Panc1 (cell line): ENCODE results near the gene SEC31A. TPM values are rescaled to one million over a fixed set of nuclear protein-coding genes. Genes with fewer than 3 reads are reported as not detected.

Experiments used
- ATAC-seq: fragments of 200-7000 bp; cut with Tn5 transposase; 2 replicates; pipeline ENCODE4 v1.9.1; 2020; ENCODE audit warnings: mild to moderate bottlenecking, moderate library complexity
- BruUV-seq: library from RNA; stranded (reverse); fragments of 400-500 nt; replicated peaks from 2 replicates; lab custom pipeline; 2021; lab: Mats Ljungman, UMichigan
- CTCF ChIA-PET: fragments of 300-600 bp; sonication (Branson Sonifier 250); formaldehyde crosslinking; loops from one replicate; lab custom pipeline; 2022; ENCODE audit warnings: antibody characterized with exemption; lab: Charles Lee
- POLR2A ChIA-PET: fragments of 300-600 bp; sonication (Branson Sonifier 250); formaldehyde crosslinking; loops from one replicate; lab custom pipeline; 2022; ENCODE audit warnings: antibody characterized with exemption; lab: Charles Lee
- DNase-seq: peaks from one replicate; pipeline ENCODE4 v3.0.0-alpha.2; 2010; ENCODE audit warnings: low read depth, low spot score
- H3K27ac ChIP-seq: 2 replicates; pipeline ENCODE4 v1.5.1; 2011; ENCODE audit warnings: mild to moderate bottlenecking, low read length, inconsistent platforms
- H3K27me3 ChIP-seq: fragments of 200-500 bp; sonication (Bioruptor generic); 2 replicates; pipeline ENCODE4 v1.6.0; 2014; ENCODE audit warnings: low read length, inconsistent platforms; ENCODE audit not compliant: control insufficient read depth, insufficient read depth
- H3K36me3 ChIP-seq: fragments of 200-500 bp; sonication (Bioruptor generic); 2 replicates; pipeline ENCODE4 v1.5.1; 2014; ENCODE audit warnings: inconsistent platforms, mild to moderate bottlenecking, low read length, moderate library complexity; ENCODE audit not compliant: control insufficient read depth, insufficient read depth
- H3K4me1 ChIP-seq: 2 replicates; pipeline ENCODE4 v1.5.1; 2011; ENCODE audit warnings: inconsistent platforms, mild to moderate bottlenecking, low read length, moderate library complexity; ENCODE audit not compliant: control insufficient read depth, insufficient read depth
- H3K4me3 ChIP-seq, 2 experiments: 2 replicates each; pipeline ENCODE4 v1.5.1; 2011 to 2012; ENCODE audit warnings: low read depth in 2 of 2, low read length in 2 of 2, mild to moderate bottlenecking in 2 of 2, inconsistent platforms in 1 of 2, moderate library complexity in 1 of 2
- H3K9me3 ChIP-seq: fragments of 200-500 bp; sonication (Bioruptor generic); 2 replicates; pipeline ENCODE4 v1.5.1; 2014; ENCODE audit warnings: low read depth, mild to moderate bottlenecking, inconsistent platforms, low read length, moderate library complexity; ENCODE audit not compliant: control insufficient read depth, insufficient read depth
- CTCF ChIP-seq: fragments of 450-650 bp; IDR thresholded peaks from 2 replicates; pipeline ENCODE4 v1.5.1; 2017; ENCODE audit warnings: mild to moderate bottlenecking
- POLR2AphosphoS5 ChIP-seq: IDR thresholded peaks from 2 replicates; pipeline ENCODE4 v1.6.1; 2012; ENCODE audit warnings: mild to moderate bottlenecking, low read depth, low read length, moderate library complexity
- SIN3A ChIP-seq: IDR thresholded peaks from 2 replicates; pipeline ENCODE4 v1.6.1; 2012; ENCODE audit warnings: low read depth, mild to moderate bottlenecking, low read length, moderate library complexity, borderline replicate concordance; ENCODE audit not compliant: insufficient read depth
- TCF7L2 ChIP-seq: IDR thresholded peaks from 2 replicates; pipeline ENCODE4 v1.6.1; 2011; ENCODE audit warnings: mild to moderate bottlenecking, low read depth, low read length, inconsistent platforms
- in situ Hi-C: cut with HindIII; loops from 2 replicates; pipeline ENCODE4 v1.10.0; 2016; ENCODE audit warnings: low sequenced_read_pairs, low pct_unique_long_range_greater_than_20kb
- intact Hi-C: fragments of 100-400 bp; cut with micrococcal nuclease; formaldehyde crosslinking; loops from one replicate; pipeline ENCODE4 v1.10.0; 2022; ENCODE audit not compliant: unreplicated experiment
- total RNA-seq: library from RNA; stranded (reverse); gene quantifications from one replicate; pipeline ENCODE4 v1.2.1, GENCODE V29; 2021; ENCODE audit not compliant: unreplicated experiment
- TF ChIP-seq, protein P1 (sequence below), 2 experiments: IDR thresholded peaks; 2 replicates each; pipeline ENCODE4 v1.6.1; 2011 to 2012; ENCODE audit warnings: low read depth in 2 of 2, control low read depth in 1 of 2, low read length in 1 of 2, mild to moderate bottlenecking in 1 of 2, moderate library complexity in 1 of 2; ENCODE audit not compliant: insufficient read depth in 1 of 2

Gene SEC31A
- total RNA-seq, 1 experiment from 2014 or later: 107 TPM

- in situ Hi-C loops: no loop called here
- Histone ChIP-seq H3K9me3 (no peaks in the 10 kb centered on the region), H3K27ac (no peak overlapping the region; the same call in 1 of the 2 replicates), H3K27me3 (no peaks in the 10 kb centered on the region), H3K4me1 (peaks cover 17% of the 10 kb centered on the region), H3K36me3 (peaks cover 4% of the 10 kb centered on the region), H3K4me3 (no peak overlapping the region)
- no TSS peak for BruUV-seq
- POLR2A ChIA-PET: no interaction called here
- intact Hi-C loops: no loop called here
- DNase-seq: no peak
- no peak for TF ChIP-seq CTCF
- TF ChIP-seq TCF7L2: no peak
- no peak for TF ChIP-seq POLR2AphosphoS5
- TF ChIP-seq, protein P1, sequence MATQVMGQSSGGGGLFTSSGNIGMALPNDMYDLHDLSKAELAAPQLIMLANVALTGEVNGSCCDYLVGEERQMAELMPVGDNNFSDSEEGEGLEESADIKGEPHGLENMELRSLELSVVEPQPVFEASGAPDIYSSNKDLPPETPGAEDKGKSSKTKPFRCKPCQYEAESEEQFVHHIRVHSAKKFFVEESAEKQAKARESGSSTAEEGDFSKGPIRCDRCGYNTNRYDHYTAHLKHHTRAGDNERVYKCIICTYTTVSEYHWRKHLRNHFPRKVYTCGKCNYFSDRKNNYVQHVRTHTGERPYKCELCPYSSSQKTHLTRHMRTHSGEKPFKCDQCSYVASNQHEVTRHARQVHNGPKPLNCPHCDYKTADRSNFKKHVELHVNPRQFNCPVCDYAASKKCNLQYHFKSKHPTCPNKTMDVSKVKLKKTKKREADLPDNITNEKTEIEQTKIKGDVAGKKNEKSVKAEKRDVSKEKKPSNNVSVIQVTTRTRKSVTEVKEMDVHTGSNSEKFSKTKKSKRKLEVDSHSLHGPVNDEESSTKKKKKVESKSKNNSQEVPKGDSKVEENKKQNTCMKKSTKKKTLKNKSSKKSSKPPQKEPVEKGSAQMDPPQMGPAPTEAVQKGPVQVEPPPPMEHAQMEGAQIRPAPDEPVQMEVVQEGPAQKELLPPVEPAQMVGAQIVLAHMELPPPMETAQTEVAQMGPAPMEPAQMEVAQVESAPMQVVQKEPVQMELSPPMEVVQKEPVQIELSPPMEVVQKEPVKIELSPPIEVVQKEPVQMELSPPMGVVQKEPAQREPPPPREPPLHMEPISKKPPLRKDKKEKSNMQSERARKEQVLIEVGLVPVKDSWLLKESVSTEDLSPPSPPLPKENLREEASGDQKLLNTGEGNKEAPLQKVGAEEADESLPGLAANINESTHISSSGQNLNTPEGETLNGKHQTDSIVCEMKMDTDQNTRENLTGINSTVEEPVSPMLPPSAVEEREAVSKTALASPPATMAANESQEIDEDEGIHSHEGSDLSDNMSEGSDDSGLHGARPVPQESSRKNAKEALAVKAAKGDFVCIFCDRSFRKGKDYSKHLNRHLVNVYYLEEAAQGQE (IDR thresholded peaks at IDR 0.05; ENCODE audit: insufficient read depth in 1 of 2, low read depth in 2 of 2, low read length in 1 of 2): no peak
- no peak for TF ChIP-seq SIN3A
- CTCF ChIA-PET: interaction anchor here (0.5 kb wide), 1 partner anchor 423 kb away, joined by 3 read pairs; no protein-coding TSS in a partner anchor
- ATAC-seq: no peak
Measured at GRCh38 chr4:82885410-82885809, 5.5 kb downstream of the SEC31A start.

GRCh38 chr4:82868572-82868971 lies 22.4 kb downstream of the SEC31A start:
- Histone ChIP-seq H3K27ac (no peak overlapping the region), H3K4me1 (peaks cover 2% of the 10 kb centered on the region; the same call in 1 of the 2 replicates), H3K4me3 (no peak overlapping the region), H3K36me3 (peaks cover 23% of the 10 kb centered on the region), H3K27me3 (no peaks in the 10 kb centered on the region), H3K9me3 (no peaks in the 10 kb centered on the region)
- in situ Hi-C loops: no loop called here
- DNase-seq (no peak), ATAC-seq (no peak)
- no TSS peak for BruUV-seq
- ChIA-PET POLR2A (no interaction called here), CTCF (no interaction called here)
- TF ChIP-seq, protein P1 (IDR thresholded peaks at IDR 0.05; ENCODE audit: insufficient read depth in 1 of 2, low read depth in 2 of 2, low read length in 1 of 2): no peak
- intact Hi-C loops: no loop called here
